Measurements from ENCODE around the gene SHISA7. TPM values are rescaled to one million over a fixed set of nuclear protein-coding genes. Genes with fewer than 3 reads are reported as not detected.

Gene SHISA7
- total RNA-seq, 2 experiments from 2014 or later, result not detected

Other genes starting within 250 kb of the SHISA7 start
- gene PTPRH, start 233.8 kb downstream of the SHISA7 start, total RNA-seq, result not detected
- 10 to 100 TPM; 11.0 to 13.8 TPM for gene TMEM86B, start 214.5 kb downstream of the SHISA7 start, total RNA-seq
- gene PPP6R1, start 184.3 kb downstream of the SHISA7 start, total RNA-seq, result 100 to 1,000 TPM; 256 to 265 TPM
- gene HSPBP1, start 163.2 kb downstream of the SHISA7 start, total RNA-seq, result 10 to 100 TPM; 31.1 to 32.7 TPM
- gene BRSK1, start 159.3 kb downstream of the SHISA7 start, total RNA-seq, result 1 to 10 TPM; 7.3 to 7.5 TPM
- gene TMEM150B, start 118.0 kb downstream of the SHISA7 start, total RNA-seq, result under 1 TPM in 1 of 2 experiments, not detected in 1; 0.26 TPM
- gene KMT5C, start 103.4 kb downstream of the SHISA7 start, total RNA-seq, result 10 to 100 TPM; 21.9 to 26.7 TPM
- gene COX6B2, start 88.6 kb downstream of the SHISA7 start, total RNA-seq, result under 1 TPM in 1 of 2 experiments, not detected in 1; 0.34 TPM
- gene GARIN5B, start 80.0 kb downstream of the SHISA7 start, total RNA-seq, result not detected
- under 1 TPM; 0.26 to 0.34 TPM for gene IL11, start 72.8 kb downstream of the SHISA7 start, total RNA-seq
- not detected for gene TMEM190, start 66.5 kb downstream of the SHISA7 start, total RNA-seq
- 10 to 100 TPM; 23.6 to 26.7 TPM for gene TMEM238, start 59.0 kb downstream of the SHISA7 start, total RNA-seq
- gene RPL28, start 57.4 kb downstream of the SHISA7 start, total RNA-seq, result 1,000 to 10,000 TPM; 2,948 to 3,082 TPM
- 100 to 1,000 TPM; 333 to 353 TPM for gene UBE2S, start 35.5 kb downstream of the SHISA7 start, total RNA-seq
- 10 to 100 TPM; 31.9 to 32.1 TPM for gene ISOC2, start 18.3 kb upstream of the SHISA7 start, total RNA-seq
- gene C19orf85, start 21.5 kb upstream of the SHISA7 start, total RNA-seq, result not detected
- 10 to 100 TPM; 10.2 to 11.6 TPM for gene ZNF628, start 33.3 kb upstream of the SHISA7 start, total RNA-seq
- gene NAT14, start 41.9 kb upstream of the SHISA7 start, total RNA-seq, result 10 to 100 TPM; 16.2 to 16.4 TPM
- gene SSC5D, start 45.1 kb upstream of the SHISA7 start, total RNA-seq, result under 1 TPM; 0.50 to 0.55 TPM
- gene SBK2, start 93.8 kb upstream of the SHISA7 start, total RNA-seq, result not detected
- gene SBK3, start 102.2 kb upstream of the SHISA7 start, total RNA-seq, result not detected
- gene ZNF579, start 137.5 kb upstream of the SHISA7 start, total RNA-seq, result 1 to 10 TPM; 5.6 to 6.2 TPM
- gene FIZ1, start 156.2 kb upstream of the SHISA7 start, total RNA-seq, result 10 to 100 TPM; 13.6 to 13.7 TPM
- 10 to 100 TPM; 21.9 to 25.2 TPM for gene ZNF524, start 157.0 kb upstream of the SHISA7 start, total RNA-seq
- gene ZNF865, start 162.3 kb upstream of the SHISA7 start, total RNA-seq, result 10 to 100 TPM; 14.8 to 15.8 TPM
- 1 to 10 TPM; 5.2 to 5.3 TPM for gene ZNF784, start 181.3 kb upstream of the SHISA7 start, total RNA-seq
- gene ZNF580, start 197.7 kb upstream of the SHISA7 start, total RNA-seq, result 10 to 100 TPM; 30.2 to 32.1 TPM
- 10 to 100 TPM; 22.7 to 24.4 TPM for gene ZNF581, start 200.3 kb upstream of the SHISA7 start, total RNA-seq
- gene CCDC106, start 204.9 kb upstream of the SHISA7 start, total RNA-seq, result 1 to 10 TPM; 8.7 to 9.4 TPM
- gene U2AF2, start 211.7 kb upstream of the SHISA7 start, total RNA-seq, result 100 to 1,000 TPM; 296 to 321 TPM
- 10 to 100 TPM; 63.6 to 67.0 TPM for gene EPN1, start 231.9 kb upstream of the SHISA7 start, total RNA-seq

All from activated CD8-positive, alpha-beta T cell treated with anti-CD3 and anti-CD28 coated beads, Interleukin-2, amount 10 ng/mL, durations not matched to agents 7 days and 5 days (primary cell).